HG02610 (cell line): ENCODE measurements around the gene PCBP3.

Source experiments
- ATAC-seq: cut with Tn5 transposase; IDR thresholded peaks from one replicate; pipeline ENCODE4 v1.9.1; 2021; ENCODE audit warnings: mild to moderate bottlenecking, moderate library complexity; ENCODE audit not compliant: unreplicated experiment

PCBP3 gene

DNA sequence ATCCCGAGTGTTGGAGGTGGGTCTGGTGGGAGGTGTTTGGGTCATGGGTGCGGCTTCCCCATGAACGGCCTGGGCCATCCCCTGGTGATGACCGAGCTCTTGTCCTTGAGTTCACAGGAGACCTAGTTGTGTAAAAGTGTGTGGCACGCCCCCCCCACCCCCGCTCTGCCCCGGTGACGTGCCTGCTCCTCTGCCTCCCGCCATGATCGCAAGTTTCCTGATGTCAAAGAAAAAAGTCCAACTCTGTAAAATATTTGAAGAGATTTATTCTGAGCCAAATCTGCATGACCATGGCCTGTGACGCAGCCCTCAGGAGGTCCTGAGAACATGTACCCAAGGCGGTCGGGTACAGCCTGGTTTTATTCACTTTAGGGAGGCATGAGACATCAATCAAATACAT is 212.9 kb downstream of the PCBP3 start:
- no peak for ATAC-seq

DNA sequence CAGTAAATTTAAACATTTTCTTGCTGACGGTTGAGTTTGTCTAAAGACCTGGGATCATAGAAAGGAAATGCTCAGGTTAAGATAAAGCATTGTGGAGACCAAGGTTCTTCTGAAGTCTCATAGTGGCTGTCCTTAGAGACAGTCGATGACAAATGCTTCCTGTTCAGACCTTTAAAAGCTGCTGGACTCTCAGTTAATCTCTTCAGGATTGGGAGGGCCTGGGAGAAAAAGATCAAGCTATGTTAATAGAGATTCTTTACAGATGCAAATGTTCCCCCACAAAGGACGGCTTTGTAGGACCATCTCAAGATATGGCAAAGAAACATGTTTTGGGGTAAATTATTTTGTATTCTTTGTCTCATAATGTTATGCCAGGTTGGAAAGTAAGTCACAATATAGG is 213.4 kb downstream of the PCBP3 start:
- no peak for ATAC-seq

DNA sequence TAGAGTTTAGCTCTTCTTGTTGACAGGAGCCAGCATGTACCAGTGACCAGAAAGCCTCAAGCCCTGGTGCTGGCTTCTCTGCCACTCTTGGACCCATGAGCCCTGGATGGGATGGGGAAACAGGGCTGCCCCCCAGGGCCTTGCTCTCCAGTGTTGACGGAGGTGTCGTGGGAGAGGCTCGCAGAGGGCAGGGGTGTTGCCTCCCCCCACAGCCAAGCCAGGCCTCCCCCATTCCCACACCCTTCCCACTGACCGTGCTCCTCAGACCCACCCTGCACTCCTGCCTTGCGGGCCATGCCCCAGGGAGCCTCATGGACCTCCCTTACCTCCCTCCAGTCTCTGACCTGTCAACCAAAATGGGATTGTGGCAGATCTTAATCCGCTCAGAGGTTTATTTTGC is 214.2 kb downstream of the PCBP3 start:
- ATAC-seq: no peak

DNA sequence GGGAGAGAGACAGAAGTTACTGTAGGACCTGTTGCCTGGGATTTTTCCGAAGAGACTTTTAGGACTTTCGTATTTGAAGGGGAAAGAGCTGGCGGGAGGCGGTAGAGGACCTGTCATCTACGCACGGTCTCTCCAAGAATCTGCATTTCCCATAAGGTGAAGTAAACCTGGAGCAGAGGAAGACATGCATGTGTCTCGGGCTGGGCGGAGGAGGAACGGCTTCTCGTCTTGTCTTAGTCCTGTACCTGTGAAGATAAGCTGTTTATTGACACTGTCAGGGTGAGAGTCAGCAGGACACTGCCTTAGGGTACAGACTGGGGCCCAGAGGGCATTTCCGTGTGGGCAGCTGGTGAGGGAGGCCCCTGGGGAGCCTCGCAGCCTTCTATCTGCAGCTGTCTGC is 214.7 kb downstream of the PCBP3 start:
- ATAC-seq: no peak

DNA sequence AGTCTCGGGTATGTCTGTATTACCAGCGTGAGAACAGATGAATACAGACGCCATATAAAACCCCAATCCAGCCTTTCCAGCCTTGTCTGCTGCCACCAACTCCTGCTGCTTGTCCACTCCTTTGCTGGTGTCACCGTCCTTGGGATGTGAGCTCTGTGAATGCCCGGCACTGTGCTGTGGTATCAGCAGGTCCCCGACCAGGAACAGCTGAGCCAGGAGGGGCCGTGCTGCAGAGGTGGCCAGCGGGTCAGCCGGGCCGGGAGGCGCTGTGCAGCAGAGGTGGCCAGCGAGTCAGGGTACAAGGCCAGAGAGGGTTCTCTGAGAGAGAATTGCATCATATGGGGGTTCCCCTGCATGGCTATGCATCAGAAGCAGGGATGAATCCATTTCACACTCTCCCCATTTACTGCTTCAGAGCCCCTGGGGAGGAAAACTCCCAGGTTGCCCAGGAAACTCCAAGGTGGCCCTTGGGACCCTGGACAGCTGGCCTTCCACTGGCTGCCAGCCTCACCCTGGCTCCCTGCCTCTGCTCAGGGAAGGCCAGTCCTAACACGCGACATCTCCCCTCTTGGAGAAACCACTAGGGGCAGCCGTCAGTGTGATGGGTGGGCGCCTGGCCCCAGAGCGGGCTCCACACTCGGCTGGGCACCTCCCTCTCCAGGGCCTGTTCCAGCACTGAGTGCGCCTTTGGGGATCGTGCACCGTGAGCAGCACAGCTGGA is 215.7 kb downstream of the PCBP3 start:
- ATAC-seq: no peak

DNA sequence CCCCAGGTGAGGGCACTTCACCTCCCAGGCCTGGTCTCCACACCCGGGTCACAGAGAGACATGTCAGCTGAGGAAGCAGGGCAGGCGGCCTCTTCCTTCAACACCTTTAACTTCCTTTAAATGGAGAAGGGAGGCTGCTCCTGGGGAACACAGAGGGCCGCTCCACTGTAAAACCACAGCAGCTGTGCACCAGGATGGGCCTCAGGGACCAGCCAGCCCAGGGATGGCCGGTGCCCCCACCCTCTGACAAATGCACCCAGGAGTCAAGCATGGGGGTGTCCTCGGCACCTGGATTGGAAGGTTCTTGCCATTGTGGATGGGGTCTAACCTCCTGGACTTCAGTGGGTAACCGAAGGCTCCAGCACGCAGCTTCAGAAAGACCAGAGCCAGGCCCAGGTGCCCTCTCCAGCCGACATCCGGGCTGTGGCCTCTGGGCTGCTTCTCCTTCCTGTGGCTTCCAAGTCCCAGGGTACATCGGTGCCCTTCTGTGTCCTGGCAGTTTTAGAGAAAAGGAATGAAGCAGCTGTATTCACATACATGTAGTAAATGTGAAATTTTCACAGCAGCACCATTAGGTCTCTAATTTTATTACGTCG is 216.3 kb downstream of the PCBP3 start:
- ATAC-seq: no peak

DNA sequence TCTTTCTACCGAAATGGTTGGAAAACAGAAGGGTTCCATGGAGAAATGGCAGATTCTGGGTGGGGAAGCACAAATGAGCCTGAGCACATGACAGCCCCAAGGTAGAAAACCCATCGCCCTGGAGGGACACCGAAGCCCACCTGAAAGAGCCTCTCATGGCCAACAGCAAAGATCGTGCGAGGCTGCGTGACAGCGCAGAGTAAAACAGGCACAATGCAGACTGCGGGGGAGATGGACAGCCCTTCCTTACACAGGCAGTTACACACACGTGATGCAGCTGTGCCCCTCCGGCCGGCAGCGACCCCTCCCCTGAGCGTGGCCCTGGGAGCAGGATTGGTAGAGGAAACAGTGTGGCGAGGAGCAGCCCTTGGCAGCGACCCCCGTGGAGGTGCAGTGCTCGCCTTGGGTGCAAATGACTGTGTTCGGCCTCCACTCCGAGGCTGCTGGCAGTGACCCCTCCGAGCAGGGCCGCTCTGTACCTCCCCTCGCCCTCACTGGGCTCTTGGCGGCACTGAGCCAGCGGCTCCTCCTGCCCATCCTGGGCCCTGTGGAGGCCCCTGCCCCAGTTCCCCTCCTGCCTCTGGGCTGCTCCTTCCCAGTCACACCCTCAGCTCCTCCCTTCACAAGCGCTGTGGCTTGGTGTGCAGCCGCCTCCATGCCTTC is 217.1 kb downstream of the PCBP3 start:
- no peak for ATAC-seq

DNA sequence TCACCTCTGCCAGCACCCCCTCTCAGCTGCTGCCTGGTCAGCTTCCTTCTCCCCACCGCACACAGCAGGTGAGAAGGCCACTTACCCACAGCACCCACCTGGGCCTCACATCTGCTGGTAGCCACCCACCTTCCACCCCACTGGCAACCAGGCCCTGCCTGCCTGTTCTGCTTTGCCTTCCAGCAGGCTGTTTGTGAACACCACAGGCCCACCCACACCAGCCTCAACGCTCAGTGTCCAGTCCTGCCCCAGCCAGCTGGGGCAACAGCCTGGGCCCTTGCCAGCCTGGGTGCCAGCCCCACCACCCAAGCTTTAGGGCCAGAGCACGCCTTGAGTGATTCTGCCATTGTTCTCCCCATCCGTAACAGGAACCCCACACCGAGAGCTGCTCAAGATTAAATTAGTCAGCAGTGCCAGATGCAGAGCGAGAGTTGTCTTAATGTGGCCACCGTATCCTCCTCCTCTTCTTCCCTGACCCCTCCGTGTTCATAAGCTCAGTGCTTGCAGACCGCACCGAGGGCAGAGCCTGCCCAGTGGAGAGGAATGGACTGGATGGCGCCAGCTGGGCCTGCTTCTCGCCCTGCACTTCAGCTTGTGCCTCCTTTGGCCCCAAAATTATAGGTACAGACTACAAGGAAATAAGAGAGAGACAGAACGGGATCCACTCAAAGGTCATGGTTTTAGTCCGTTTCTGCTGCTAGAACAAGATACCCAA is 217.8 kb downstream of the PCBP3 start:
- ATAC-seq: no peak

DNA sequence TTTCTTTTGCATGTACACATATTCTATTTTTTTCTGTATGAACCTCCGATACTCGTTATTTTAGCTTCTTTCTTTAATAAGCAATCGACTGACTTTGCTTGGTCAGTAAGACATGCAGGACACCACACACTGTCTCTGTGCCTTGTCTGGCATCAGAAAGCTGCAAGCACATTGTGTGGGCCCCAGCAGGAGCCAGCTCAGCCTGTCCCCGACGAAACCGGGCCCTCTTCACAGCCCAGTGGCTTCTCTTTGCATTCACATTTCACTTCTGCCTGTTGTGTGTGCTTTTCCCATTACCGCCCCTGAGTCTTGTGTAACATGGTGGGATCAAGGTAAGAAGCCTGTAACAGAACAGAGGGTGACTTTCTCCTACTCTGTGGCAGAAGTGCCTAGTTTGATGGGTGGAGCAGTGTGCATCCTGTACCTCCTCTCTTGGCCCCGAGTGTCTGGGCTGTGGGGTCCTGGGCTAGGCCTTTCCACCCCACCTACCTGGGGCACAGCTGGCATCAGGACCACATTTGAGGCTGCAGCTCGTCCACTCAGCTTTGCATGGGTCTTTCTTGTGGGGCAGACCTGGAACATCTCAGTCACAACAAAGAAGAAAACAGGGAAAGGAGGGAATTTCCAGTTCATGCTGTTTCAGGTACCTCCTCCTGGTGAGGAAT is 219.2 kb downstream of the PCBP3 start:
- no peak for ATAC-seq

DNA sequence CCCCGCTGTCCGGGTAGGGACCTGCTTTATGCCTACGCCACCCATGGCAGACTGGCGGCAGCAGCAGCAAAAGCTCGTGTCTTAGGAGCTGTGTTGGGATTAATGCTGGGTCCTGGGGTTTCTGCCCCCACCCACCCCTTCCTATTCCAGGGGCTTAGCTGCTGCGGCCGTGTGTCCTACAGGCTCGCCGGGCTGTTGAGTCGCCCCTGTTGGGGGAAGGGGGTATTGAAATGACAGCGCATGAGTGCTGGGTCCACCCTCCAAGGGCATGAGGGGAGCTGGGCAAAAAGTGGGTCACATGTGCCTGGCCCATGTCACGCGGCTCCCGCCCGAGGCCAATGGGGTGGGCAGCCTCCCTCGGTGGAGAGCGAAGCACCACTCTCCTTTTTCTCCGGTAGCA is 219.7 kb downstream of the PCBP3 start:
- no peak for ATAC-seq

DNA sequence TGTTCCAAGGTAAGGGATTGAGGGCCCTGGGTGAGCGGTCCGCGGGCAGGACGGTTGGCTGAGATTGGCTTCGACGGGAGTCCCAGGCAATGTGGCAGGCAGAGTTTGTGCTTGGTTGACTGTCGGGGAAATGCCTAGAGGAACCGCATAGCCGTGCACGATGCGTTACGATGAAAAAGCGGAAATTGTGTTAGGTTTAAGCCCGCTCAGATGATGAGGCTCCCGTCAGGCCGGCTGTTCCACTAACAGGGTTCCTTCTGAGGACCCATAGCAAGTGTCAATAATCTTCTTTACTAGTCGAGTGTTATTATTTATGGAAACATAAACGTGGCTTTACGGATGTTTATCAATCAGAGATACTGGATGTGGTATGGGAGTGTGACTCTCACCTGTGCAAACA is 220.2 kb downstream of the PCBP3 start:
- no peak for ATAC-seq

DNA sequence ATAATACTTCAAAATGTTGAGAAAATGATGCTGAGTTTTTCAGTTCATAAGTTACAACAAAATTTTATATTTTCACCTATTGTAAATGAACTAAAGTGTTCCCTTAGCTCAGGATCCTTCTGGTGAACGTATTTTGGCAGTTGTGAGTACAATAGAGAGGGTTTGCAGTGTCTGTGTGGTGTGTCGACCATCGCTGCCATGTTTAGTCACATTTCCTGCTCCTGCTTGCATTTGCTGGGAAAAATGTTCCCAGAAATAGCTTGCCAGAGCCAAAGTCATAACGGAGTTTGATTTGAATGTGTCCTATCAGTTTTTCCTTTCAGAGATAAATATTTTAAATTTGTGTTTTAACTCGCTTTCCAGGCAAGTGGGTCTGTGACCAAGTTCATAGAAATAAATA is 220.9 kb downstream of the PCBP3 start:
- no peak for ATAC-seq

DNA sequence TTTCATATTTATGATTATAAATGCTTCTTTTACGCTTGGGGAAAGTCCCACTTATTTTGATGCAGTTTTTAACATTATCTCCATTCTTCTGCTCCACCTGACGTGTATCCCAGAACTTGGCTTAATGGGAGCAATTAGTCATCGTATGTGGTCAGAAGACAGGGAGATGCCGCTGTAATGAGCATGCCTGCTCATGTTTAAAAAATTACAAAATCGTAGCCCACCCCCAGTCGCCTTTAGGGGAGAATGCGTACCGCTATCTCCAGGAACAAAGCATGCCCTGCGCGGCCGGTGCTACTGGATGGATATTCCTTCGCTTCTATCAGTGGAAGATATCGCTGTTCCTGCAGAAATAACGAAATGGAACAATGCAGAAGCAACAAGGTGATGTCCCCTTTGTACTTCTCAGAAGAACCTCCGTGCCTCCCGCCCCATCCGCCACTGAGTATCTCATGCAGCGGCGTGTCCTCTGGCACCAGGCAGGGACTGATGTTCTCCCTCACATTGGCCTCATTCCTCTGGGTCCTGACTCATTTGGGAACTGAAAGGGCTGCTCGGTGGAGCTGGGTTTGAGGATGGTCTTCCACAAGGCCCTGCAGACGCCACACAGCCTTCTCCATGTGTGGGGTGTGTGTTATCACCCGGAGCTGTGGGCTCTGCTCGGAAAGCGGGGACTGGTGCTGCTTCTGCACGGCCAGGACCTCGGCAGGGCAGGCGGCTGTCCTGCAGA is 221.7 kb downstream of the PCBP3 start:
- ATAC-seq: no peak

DNA sequence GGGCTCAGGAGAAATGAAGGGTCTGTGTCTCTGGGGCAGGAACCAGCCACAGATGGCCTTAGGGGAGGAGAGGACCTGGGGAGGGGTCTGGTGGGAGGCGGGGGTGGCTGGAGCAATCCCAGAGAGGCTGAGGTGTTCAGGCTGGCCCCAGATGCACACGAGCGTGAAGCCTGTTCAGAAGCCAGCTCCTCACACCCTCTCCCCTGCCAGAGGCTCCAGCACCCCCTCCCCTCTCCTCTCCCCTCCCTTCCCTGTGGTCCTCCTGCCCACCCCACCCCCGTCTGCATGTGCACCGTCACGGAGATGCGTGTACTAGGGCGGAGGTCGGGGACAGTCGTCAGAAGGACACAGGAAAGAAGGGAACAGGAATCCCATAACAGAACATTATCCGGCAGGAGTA is 223.0 kb downstream of the PCBP3 start:
- no peak for ATAC-seq

DNA sequence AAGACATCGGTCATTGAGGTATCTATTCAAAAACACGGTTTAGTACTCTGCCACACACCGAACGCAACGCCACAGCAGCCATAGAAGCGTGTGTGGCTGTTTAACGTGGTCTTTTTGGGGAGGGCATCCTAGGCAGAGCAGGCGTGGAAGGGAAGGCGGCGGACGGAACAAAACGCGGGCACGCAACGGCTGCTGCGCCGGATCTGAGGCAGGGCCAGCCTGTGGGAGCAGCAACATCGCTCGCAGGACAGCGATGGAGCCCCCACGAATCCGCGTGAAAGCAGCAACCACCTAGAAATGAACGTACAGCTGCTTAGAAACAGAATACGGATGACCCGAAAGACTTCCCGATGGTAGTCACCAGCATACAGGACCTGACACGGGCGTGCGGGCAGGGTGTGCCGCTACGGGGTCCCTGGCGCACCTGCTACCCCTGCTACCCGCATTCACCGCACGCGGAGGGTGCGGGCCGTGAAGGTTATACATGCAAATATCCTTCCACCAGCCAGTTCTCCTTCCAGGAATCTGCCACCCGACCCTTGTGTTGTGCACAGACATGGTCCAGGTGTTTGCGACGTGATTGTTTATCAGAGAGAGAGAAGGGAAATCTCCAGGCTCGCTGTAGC is 223.6 kb downstream of the PCBP3 start:
- no peak for ATAC-seq

DNA sequence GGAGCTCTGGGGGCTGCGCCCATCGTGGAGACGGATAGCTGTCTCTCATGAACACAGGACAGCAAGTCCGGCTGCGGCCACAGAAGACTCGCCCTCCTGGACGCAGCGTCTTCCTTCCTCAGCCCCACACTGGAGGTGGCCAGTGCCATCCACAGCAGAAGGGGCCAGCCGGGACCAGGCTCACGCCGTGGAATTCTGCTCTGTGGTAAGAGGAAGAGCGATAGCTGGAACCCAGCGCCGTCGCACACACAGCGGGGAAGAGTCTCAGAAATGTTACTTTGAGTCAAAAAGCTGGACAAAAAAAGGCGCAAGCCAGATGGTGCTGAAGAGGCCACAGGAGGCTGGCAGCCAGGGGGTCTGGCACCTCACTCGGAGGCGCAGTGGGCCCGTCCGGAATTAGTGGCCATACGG is 224.2 kb downstream of the PCBP3 start:
- ATAC-seq: no peak

DNA sequence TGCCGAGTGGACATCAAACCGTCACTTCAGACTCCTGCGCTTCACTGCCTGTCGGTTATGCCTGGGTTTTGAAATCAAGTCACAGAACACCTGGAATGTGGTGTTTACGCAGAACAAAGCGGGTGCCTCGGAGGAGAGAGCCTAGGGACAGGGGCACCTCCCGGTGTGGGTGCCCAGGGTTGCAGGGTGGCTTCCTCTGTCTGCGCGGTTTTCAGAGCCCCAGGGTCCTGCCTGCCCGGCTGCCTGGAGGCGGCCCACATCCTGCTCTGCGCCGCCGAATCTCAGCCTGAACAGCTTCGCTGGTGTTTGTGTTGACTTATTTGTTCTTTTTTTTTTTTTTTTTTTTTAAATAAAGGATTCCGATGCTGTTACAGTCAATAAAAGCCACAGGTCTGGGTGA is 224.6 kb downstream of the PCBP3 start:
- no peak for ATAC-seq

DNA sequence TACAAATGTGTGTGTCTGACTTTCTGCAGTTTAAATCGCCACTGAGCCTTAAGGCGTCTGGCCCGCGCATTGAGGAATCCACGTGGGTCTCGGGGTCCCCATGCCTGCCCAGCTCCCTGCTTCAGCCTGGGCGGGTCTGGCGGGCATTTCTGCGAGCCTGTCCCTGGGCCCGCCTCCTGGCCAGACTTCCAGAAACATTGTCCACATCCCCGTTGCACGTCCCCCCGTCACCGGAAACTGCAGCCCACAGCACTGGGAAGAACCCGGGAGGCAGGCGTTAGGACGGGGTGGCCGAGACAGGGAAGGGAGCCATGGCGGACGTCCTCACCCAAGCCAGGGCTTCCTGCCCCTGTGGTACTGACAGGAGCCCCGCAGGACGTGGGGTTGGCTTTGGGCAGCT is 225.0 kb downstream of the PCBP3 start:
- ATAC-seq: no peak

DNA sequence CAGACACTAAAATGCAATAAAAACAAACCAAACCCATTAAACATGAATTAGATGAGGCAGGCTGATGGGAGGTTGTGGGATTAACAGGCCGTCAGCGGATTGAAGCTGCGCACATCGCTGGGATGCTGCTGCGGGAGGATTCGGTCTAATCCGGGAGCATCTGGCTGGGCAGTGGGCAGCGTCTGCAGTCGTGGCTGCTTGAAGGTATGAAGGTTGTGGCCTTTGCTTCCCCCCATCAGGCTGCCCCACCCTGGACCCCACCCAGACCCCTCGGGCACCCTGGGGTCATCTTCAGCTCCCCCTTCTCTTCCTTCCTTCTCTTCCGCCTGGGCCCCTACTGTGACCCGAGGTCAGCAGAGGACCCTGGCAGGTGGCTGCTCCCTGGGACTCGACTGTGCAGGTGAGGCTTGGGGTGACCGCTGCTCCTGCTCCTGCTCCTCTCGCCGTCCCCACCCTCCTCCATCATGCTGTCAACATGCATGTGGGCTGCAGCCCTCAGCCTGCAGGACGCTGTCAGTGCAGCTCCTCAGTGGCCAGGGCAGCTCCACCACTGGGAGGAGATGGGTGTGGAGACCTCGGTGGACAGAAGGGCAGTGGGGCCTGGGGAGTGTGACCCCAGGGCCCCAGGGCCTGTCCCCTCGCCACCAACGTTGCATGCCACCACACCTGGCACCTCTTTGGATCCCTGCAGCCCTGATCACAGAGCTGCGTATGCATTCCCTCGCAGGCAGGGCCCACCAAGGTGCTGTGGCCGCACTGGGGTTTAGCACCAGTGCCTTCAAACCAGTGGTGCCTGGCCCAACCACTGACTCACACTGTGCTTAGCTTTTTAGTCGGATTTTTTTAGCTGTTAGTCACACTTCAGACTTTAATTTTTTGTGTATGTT is 225.8 kb downstream of the PCBP3 start:
- no peak for ATAC-seq
